HL-60/S4 (cell line): ENCODE data around the gene ZKSCAN2.

Experiments
- in situ Hi-C: fragments of 300-500 bp; cut with MboI; formaldehyde crosslinking; loops from 2 replicates; pipeline ENCODE4 v1.14.3; 2022; ENCODE audit warnings: low sequenced_read_pairs

ZKSCAN2 gene

GRCh38 chr16:25224731-25225319, 32.8 kb downstream of the ZKSCAN2 start:
- in situ Hi-C loops: loop anchor here (10.0 to 25.0 kb wide), 2 partner anchors 112 to 170 kb away; no protein-coding TSS in a partner anchor

DNA sequence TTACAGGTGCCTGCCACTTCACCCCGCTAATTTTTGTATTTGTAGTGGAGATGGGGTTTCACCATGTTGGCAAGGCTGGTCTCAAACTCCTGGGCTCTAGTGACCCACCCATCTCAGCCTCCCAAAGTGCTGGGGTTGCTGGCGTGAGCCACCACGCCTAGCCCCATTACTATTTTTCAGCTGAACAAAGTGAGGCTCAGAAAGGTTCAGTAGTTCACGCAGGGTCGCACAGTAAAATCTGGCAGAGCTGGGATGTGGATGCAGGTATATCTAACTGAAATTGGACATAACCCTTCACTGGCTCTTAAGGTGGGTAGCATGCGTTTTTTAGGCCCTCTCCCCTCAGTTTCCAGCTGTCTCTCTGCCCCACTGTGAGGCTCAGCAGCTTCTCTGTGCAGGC, 33.7 kb downstream of the ZKSCAN2 start:
- in situ Hi-C loops: loop anchor here (10.0 kb wide), 1 partner anchor 169 kb away; no protein-coding TSS in a partner anchor

DNA sequence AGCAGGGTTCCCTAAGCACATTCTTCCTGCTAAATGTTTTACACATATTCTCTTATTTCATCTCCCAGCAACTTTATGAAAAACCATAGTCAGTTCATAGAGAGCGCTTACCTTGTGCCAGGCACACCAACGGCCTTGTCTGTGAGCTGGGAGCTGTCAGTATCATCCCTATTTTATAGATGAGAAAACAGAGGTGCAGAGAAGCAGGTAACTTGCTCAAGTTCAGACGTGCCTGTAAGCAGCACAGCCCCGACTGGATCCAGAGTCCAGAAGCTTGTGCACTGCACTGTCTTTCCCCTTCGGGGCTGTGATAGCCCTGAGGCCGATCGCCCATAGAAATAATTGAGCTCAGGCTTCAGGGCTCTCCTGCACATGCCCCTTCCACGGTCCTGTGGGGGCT, 34.7 kb downstream of the ZKSCAN2 start:
- in situ Hi-C loops: loop anchor here (10.0 kb wide), 1 partner anchor 168 kb away; no protein-coding TSS in a partner anchor

GRCh38 chr16:25219070-25219737, 38.4 kb downstream of the ZKSCAN2 start:
- in situ Hi-C loops: no loop called here

- in situ Hi-C loops: no loop called here
Observed at GRCh38 chr16:25217921-25218320, 39.7 kb downstream of the ZKSCAN2 start.

DNA sequence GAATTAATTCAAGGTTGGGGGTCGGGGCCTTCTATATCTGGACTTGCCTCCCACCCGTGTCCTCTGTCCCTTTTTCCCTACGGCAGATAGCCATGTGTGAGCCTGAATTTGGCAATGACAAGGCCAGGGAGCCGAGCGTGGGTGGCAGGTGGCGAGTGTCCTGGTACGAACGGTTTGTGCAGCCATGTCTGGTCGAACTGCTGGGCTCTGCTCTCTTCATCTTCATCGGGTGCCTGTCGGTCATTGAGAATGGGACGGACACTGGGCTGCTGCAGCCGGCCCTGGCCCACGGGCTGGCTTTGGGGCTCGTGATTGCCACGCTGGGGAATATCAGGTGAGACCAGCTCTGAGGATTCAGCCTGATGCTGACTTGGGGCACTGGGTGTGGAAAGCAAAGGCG, 40.5 kb downstream of the ZKSCAN2 start:
- in situ Hi-C loops: no loop called here

- in situ Hi-C loops: no loop called here
Observed at GRCh38 chr16:25213709-25214397, 43.8 kb downstream of the ZKSCAN2 start.

DNA sequence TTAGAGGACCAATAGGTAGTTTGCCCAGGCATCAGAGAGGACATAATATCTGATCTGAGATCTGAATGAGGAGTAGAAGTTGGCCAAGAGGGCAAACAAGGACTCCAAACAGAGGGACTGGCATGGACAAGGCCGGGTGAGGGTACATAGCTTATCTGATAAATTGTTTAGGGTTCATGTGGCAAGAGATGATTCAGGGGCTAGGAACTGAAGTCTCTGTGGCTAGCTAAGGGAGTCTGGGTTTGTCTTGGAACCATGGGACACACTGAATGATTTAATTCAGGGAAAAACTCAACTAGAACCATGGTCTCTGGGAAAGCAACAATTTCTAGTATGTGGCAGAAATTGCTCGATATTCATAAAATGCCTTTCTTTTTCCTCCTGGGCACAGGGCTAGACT, 45.0 kb downstream of the ZKSCAN2 start:
- in situ Hi-C loops: no loop called here

- in situ Hi-C loops: no loop called here
Observed at GRCh38 chr16:25210758-25211157, 46.9 kb downstream of the ZKSCAN2 start.

DNA sequence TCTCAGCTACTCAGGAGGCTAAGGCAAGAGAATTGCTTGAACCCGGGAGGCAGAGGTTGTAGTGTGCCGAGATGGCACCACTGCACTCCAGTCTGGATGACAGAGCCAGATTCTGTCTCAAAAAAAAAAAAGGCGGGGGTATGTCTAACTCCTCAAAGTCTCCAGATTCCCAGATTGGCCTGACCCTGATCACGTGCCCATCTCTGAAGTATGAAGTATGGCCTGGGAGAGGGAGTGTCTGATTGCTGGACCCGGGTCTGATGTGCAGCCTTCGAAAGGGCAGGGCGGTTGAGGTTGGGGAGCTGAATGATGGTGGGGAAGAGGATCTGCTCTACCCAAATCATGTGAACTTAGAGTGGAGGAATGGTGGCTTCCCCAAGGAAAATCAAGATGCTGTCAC, 58.2 kb downstream of the ZKSCAN2 start:
- in situ Hi-C loops: no loop called here

DNA sequence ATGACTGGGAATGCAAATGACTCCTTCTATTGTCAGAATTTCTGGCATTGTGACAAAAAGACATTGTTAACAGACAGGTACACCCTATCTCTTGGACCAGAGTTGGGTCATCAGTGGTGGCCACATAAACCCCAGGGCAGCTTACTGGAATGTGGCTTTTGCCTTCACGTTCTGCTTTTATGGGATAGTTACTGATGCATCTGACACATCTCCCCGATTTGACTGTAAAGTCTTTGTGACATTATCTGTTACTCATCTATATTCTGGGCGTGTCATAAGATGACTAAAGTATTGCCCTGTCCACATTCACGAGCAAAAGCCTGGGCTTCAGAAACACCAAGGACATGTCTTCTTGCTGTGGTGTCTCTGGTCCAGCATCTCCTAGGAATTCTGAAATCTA, 59.6 kb downstream of the ZKSCAN2 start:
- in situ Hi-C loops: no loop called here

- in situ Hi-C loops: no loop called here
Observed at GRCh38 chr16:25194273-25194878, 63.3 kb downstream of the ZKSCAN2 start.

GRCh38 chr16:25192096-25192495, 65.5 kb downstream of the ZKSCAN2 start:
- in situ Hi-C loops: no loop called here

GRCh38 chr16:25189305-25189704, 68.3 kb downstream of the ZKSCAN2 start:
- in situ Hi-C loops: no loop called here

- in situ Hi-C loops: no loop called here
Observed at GRCh38 chr16:25187491-25187795, 70.2 kb downstream of the ZKSCAN2 start.
